ENCODE measurements around the gene PPFIA1. TPM values are rescaled to one million over a fixed set of nuclear protein-coding genes. Genes with fewer than 3 reads are reported as not detected.

The PPFIA1 gene
- total RNA-seq, 1 donor, result 69.5 TPM

DNA sequence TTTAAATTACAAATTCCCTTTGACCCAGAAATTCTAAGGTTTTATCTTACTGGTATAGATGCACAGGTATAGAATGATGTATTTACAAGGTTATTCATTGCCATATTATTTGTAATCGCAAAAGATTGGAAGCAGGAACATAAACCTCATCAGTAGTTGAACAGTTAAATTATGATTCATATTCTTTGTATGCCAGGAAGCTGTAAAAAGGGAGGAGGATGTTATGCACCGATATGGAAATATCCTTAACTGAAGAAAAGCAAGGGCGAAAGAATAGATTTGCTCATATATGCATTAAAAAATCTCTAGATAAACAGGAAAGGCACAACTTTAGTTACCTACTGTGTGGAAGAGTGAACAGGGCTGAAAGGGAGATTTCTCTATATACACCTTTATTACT is 36.7 kb downstream of the PPFIA1 start:
- peak; percentile 19 for DNase-seq (ENCODE audit: low read depth)
- no peak overlapping the region for H3K4me3 ChIP-seq (ENCODE audit: low read depth, low read length)
- TF ChIP-seq, protein P1, sequence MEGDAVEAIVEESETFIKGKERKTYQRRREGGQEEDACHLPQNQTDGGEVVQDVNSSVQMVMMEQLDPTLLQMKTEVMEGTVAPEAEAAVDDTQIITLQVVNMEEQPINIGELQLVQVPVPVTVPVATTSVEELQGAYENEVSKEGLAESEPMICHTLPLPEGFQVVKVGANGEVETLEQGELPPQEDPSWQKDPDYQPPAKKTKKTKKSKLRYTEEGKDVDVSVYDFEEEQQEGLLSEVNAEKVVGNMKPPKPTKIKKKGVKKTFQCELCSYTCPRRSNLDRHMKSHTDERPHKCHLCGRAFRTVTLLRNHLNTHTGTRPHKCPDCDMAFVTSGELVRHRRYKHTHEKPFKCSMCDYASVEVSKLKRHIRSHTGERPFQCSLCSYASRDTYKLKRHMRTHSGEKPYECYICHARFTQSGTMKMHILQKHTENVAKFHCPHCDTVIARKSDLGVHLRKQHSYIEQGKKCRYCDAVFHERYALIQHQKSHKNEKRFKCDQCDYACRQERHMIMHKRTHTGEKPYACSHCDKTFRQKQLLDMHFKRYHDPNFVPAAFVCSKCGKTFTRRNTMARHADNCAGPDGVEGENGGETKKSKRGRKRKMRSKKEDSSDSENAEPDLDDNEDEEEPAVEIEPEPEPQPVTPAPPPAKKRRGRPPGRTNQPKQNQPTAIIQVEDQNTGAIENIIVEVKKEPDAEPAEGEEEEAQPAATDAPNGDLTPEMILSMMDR (IDR thresholded peaks at IDR 0.05; ENCODE audit: insufficient read depth, low read depth, low read length), result no peak

DNA sequence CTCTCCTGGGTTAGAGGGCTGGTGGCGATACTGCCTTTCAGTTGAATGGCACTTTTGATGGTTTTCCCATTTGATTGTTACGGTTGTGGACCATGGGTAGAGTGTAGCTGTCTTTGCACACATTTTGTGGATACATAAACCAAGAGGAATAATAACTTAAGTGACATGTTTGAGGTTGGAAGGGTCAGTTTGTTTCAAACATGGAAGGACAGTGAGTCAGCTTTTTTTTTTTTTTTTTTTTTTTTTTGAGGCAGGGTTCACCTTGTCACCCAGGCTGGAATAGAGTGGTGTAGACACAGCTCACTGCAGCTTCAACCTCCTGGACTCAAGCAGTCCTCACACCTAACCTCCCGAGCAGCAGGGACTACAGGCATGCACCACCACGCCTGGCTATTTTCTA is 41.1 kb downstream of the PPFIA1 start:
- no peak overlapping the region for H3K4me3 ChIP-seq (ENCODE audit: low read depth, low read length)
- no peak for DNase-seq (ENCODE audit: low read depth)
- TF ChIP-seq, protein P1 (IDR thresholded peaks at IDR 0.05; ENCODE audit: insufficient read depth, low read depth, low read length), result no peak

DNA sequence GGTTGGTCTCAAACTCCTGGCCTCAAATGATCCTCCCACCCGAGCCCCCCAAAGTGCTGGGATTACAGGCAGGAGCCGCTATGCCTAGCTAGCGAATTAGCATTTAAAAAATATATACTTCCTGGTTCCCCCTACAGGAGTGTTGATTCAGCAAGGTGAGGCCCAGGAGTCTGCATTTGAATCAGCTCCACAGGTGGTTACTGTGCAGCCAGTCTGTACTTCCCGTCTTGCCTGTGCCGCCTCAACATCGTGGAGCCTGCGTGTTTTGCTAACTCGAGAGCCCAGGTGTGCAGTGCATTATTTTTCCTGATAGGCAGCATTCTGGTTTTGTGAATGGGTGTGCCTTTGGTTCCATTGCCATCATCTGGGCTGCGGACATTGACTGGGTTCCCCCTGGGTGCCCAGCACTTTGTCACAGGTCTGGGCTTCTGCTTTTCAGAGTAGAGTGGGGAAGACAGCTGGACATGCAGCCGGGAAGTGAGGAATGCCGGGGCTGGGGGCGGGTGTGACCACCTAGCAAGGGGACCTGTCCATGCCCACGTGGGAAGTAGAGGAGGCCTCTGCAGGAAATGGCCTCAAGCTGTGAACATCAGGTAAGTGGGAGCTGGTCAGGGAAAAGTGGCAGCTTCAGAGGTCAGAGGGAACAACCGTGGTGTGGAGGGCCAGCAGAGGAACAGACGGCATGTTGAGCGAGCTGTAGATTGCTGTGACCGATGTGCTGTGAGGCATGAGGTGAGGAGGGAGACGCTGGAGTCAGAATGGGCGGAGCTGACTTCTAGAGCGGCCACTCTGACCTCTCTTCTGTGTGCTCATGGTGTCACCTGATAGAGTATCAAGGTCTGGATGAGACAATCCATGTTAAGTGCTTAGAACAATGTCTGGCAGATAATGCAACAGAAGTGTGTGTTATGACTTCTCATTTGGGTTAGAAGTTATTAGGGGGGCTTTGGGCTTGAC is 42.2 kb downstream of the PPFIA1 start:
- TF ChIP-seq, protein P1 (IDR thresholded peaks at IDR 0.05; ENCODE audit: insufficient read depth, low read depth, low read length), result no peak
- H3K4me3 ChIP-seq (ENCODE audit: low read depth, low read length), result no peak overlapping the region
- DNase-seq (ENCODE audit: low read depth), result no peak

DNA sequence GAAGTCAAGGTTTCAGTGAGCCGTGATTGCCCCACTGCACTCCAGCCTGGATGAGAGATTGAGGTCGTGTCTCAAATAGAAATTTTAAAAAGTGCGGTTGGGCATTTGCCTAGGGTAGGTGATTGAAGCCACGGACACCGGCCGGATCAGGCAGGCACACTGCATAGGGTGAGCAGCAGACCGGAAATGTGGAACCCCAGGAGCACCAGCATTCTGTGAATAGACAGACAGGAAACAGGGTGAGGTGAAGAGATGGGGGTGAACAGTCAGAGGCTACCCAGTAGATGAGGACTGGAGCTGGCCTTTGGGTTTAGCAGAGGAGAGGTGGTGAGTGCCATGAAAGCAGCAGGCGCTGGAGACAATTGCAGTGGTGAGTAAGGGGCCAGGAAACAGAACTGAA is 43.5 kb downstream of the PPFIA1 start:
- H3K4me3 ChIP-seq (ENCODE audit: low read depth, low read length), result no peak overlapping the region
- TF ChIP-seq, protein P1 (IDR thresholded peaks at IDR 0.05; ENCODE audit: insufficient read depth, low read depth, low read length), result no peak
- no peak for DNase-seq (ENCODE audit: low read depth)

DNA sequence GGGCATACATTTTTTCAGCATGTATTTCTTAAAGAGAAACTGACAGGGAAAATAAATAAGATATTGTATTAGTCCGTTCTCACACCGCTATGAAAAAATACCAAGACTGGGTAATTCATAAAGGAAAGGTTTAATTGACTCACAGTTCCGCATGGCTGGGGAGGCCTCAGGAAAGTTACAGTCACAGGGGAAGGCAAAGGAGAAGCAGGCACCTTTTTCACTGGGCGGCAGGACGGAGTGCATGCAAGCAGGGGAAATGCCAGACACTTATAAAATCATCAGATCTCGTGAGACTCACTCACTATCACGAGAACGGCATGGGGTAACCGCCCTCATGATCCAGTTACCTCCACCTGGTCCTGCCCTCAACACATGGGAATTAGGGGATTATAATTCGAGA is 44.2 kb downstream of the PPFIA1 start:
- no peak overlapping the region for H3K4me3 ChIP-seq (ENCODE audit: low read depth, low read length)
- no peak for DNase-seq (ENCODE audit: low read depth)
- TF ChIP-seq, protein P1 (IDR thresholded peaks at IDR 0.05; ENCODE audit: insufficient read depth, low read depth, low read length), result no peak

DNA sequence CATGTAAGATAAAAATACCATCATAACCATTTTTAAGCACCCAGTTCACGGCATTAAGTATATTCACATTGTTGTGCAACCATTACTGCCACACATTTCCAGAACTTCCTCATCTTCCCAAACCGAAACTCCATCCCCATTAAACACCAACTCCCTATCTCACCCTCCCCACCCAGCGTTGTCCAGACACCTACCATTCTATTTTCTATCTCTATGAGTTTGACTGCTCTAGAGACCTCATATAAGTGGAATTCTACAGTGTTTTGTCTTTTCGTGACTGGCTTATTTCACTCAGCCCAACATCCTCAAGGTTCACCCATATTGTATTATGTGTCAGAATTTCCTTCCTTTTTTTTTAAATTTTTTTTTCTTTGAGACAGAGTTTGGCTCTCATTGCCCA is 45.2 kb downstream of the PPFIA1 start:
- TF ChIP-seq, protein P1 (IDR thresholded peaks at IDR 0.05; ENCODE audit: insufficient read depth, low read depth, low read length), result no peak
- DNase-seq (ENCODE audit: low read depth), result no peak
- no peak overlapping the region for H3K4me3 ChIP-seq (ENCODE audit: low read depth, low read length)
